ENCODE measurements around the gene STRA8. TPM values are rescaled to one million over a fixed set of nuclear protein-coding genes. Genes with fewer than 3 reads are reported as not detected.

Gene STRA8
- total RNA-seq, 1 donor from 2014 or later, result not detected

GRCh38 chr7:135236727-135237126 lies 3.1 kb downstream of the STRA8 start:
- no peaks in the 10 kb centered on the region for H3K36me3 ChIP-seq
- no peak for TF ChIP-seq CTCF (IDR thresholded peaks at IDR 0.05)
- no peak for TF ChIP-seq POLR2A (IDR thresholded peaks at IDR 0.05)
- no peak for TF ChIP-seq POLR2AphosphoS5 (IDR thresholded peaks at IDR 0.05; ENCODE audit: insufficient read depth in 1 of 2, low read depth in 1 of 2)
- peak in 1 of 2 donors; percentile 11 for DNase-seq (ENCODE audit: extremely low spot score in 2 of 2)
- H3K9me3 ChIP-seq, result no peaks in the 10 kb centered on the region
- H3K4me1 ChIP-seq, result no peaks in the 10 kb centered on the region
- no peak overlapping the region for H3K4me3 ChIP-seq
- H3K27ac ChIP-seq, result no peak overlapping the region
- H3K27me3 ChIP-seq, result no peaks in the 10 kb centered on the region
- intact Hi-C loops (cut with DNase I), result no loop called here

GRCh38 chr7:135238112-135238744 lies 4.6 kb downstream of the STRA8 start:
- intact Hi-C loops (cut with DNase I), result no loop called here
- Histone ChIP-seq H3K9me3 (no peaks in the 10 kb centered on the region), H3K4me1 (no peaks in the 10 kb centered on the region), H3K27me3 (no peaks in the 10 kb centered on the region), H3K4me3 (no peak overlapping the region), H3K36me3 (no peaks in the 10 kb centered on the region), H3K27ac (no peak overlapping the region)
- DNase-seq (ENCODE audit: extremely low spot score in 2 of 2), result peak in 1 of 2 donors; percentile 18
- TF ChIP-seq CTCF (IDR thresholded peaks at IDR 0.05), result no peak
- no peak for TF ChIP-seq POLR2A (IDR thresholded peaks at IDR 0.05)

- no peak for TF ChIP-seq POLR2AphosphoS5 (IDR thresholded peaks at IDR 0.05; ENCODE audit: insufficient read depth in 1 of 2, low read depth in 1 of 2)
- no peak for TF ChIP-seq CTCF (IDR thresholded peaks at IDR 0.05)
- no peak for TF ChIP-seq POLR2A (IDR thresholded peaks at IDR 0.05)
- Histone ChIP-seq H3K4me3 (no peak overlapping the region), H3K36me3 (no peaks in the 10 kb centered on the region), H3K27ac (no peak overlapping the region), H3K9me3 (no peaks in the 10 kb centered on the region), H3K4me1 (no peaks in the 10 kb centered on the region), H3K27me3 (no peaks in the 10 kb centered on the region)
- intact Hi-C loops (cut with DNase I), result no loop called here
- peak in 1 of 2 donors; percentile 42 for DNase-seq (ENCODE audit: extremely low spot score in 2 of 2)
Measured at GRCh38 chr7:135239263-135239662, 5.6 kb downstream of the STRA8 start.

- H3K36me3 ChIP-seq, result no peaks in the 10 kb centered on the region
- DNase-seq (ENCODE audit: extremely low spot score in 2 of 2), result no peak
- no peak overlapping the region for H3K27ac ChIP-seq
- no peaks in the 10 kb centered on the region for H3K27me3 ChIP-seq
- TF ChIP-seq CTCF (IDR thresholded peaks at IDR 0.05) (no peak), POLR2AphosphoS5 (IDR thresholded peaks at IDR 0.05; ENCODE audit: insufficient read depth in 1 of 2, low read depth in 1 of 2) (no peak), POLR2A (IDR thresholded peaks at IDR 0.05) (no peak)
- no peak overlapping the region for H3K4me3 ChIP-seq
- H3K4me1 ChIP-seq, result no peaks in the 10 kb centered on the region
- intact Hi-C loops (cut with DNase I), result no loop called here
- H3K9me3 ChIP-seq, result no peaks in the 10 kb centered on the region
Measured at GRCh38 chr7:135240441-135240840, 6.8 kb downstream of the STRA8 start.

- DNase-seq (ENCODE audit: extremely low spot score in 2 of 2), result peak in 1 of 2 donors; percentile 22
- Histone ChIP-seq H3K9me3 (no peaks in the 10 kb centered on the region), H3K4me3 (no peak overlapping the region), H3K36me3 (no peaks in the 10 kb centered on the region), H3K27ac (no peak overlapping the region), H3K27me3 (no peaks in the 10 kb centered on the region), H3K4me1 (no peaks in the 10 kb centered on the region)
- intact Hi-C loops (cut with DNase I), result no loop called here
- TF ChIP-seq CTCF (IDR thresholded peaks at IDR 0.05), result no peak
- no peak for TF ChIP-seq POLR2AphosphoS5 (IDR thresholded peaks at IDR 0.05; ENCODE audit: insufficient read depth in 1 of 2, low read depth in 1 of 2)
- no peak for TF ChIP-seq POLR2A (IDR thresholded peaks at IDR 0.05)
Measured at GRCh38 chr7:135242096-135242684, 8.6 kb downstream of the STRA8 start.

Data from vagina (tissue), 2 donors.